HepG2 (cell line): ENCODE measurements around the gene PEAR1. TPM values are rescaled to one million over a fixed set of nuclear protein-coding genes. Genes with fewer than 3 reads are reported as not detected.

Source experiments
- IKZF4 ChIP-seq: sonication (generic); formaldehyde crosslinking; IDR thresholded peaks from 2 replicates; pipeline ENCODE4 v1.5.1; 2020; ENCODE audit warnings: borderline replicate concordance, mild to moderate bottlenecking, low read depth, missing genetic modification reagents; ENCODE audit errors: not compliant biosample characterization
- JUN ChIP-seq: sonication (generic); formaldehyde crosslinking; IDR thresholded peaks from 2 replicates; pipeline ENCODE4 v1.4.0; 2020; ENCODE audit warnings: mild to moderate bottlenecking, missing genetic modification reagents
- KAT8 ChIP-seq: IDR thresholded peaks from 2 replicates; pipeline ENCODE4 v1.6.1; 2016; ENCODE audit warnings: missing genetic modification reagents, missing compliant biosample characterization
- KIAA2018 ChIP-seq: sonication (generic); formaldehyde crosslinking; IDR thresholded peaks from 2 replicates; pipeline ENCODE4 v1.5.0; 2020; ENCODE audit warnings: mild to moderate bottlenecking, missing genetic modification reagents, borderline replicate concordance
- NFE2L1 ChIP-seq: sonication (generic); formaldehyde crosslinking; IDR thresholded peaks from 2 replicates; pipeline ENCODE4 v1.4.0; 2020; ENCODE audit warnings: missing genetic modification reagents, mild to moderate bottlenecking, borderline replicate concordance
- RCOR2 ChIP-seq: IDR thresholded peaks from 2 replicates; pipeline ENCODE4 v1.6.1; 2016; ENCODE audit warnings: missing biosample characterization, missing genetic modification reagents
- SPEN ChIP-seq: sonication (generic); formaldehyde crosslinking; IDR thresholded peaks from 2 replicates; pipeline ENCODE4 v1.5.1; 2020; ENCODE audit warnings: low read depth, mild to moderate bottlenecking, missing genetic modification reagents
- THRA ChIP-seq: sonication (generic); formaldehyde crosslinking; IDR thresholded peaks from 2 replicates; pipeline ENCODE4 v1.4.0; 2020; ENCODE audit warnings: missing genetic modification reagents, borderline replicate concordance
- XRCC5 ChIP-seq: fragments of 200-400 bp; formaldehyde crosslinking; optimal IDR thresholded peaks from 2 replicates; pipeline ENCODE3; 2017; ENCODE audit warnings: mild to moderate bottlenecking, low read length
- ZBTB7B ChIP-seq: sonication (generic); formaldehyde crosslinking; IDR thresholded peaks from 2 replicates; pipeline ENCODE4 v1.4.0; 2020; ENCODE audit warnings: missing genetic modification reagents
- ZGPAT ChIP-seq: IDR thresholded peaks from 2 replicates; pipeline ENCODE4 v1.6.1; 2016; ENCODE audit warnings: mild to moderate bottlenecking
- ZNF432 ChIP-seq: sonication (generic); formaldehyde crosslinking; IDR thresholded peaks from 2 replicates; pipeline ENCODE4 v1.5.0; 2020; ENCODE audit warnings: missing genetic modification reagents, mild to moderate bottlenecking, borderline replicate concordance
- ZNF484 ChIP-seq: sonication (generic); formaldehyde crosslinking; IDR thresholded peaks from 2 replicates; pipeline ENCODE4 v1.5.1; 2020; ENCODE audit warnings: mild to moderate bottlenecking, low read depth, missing genetic modification reagents, borderline replicate concordance
- ZSCAN21 ChIP-seq: sonication (generic); formaldehyde crosslinking; IDR thresholded peaks from 2 replicates; pipeline ENCODE4 v1.8.0; 2022; ENCODE audit warnings: mild to moderate bottlenecking, missing genetic modification reagents, moderate library complexity, borderline replicate concordance
- polyA plus RNA-seq, 8 experiments: library from polyadenylated mRNA; depleted of rRNA in 3 of 8; stranded (reverse) in 7 of 8; unstranded in 1 of 8; fragments of >200 nt; fragmentation: Illumina TruSeq in 4 of 8; extraction: Trizol in 4 of 8; gene quantifications; 2 replicates each; pipeline versions ENCODE4 v1.2.1 to v1.2.3, GENCODE V29; 2011 to 2016; ENCODE audit warnings: low read depth in 4 of 8, missing spikeins in 1 of 8, mixed read lengths in 1 of 8; ENCODE audit not compliant: insufficient read depth in 1 of 8
- total RNA-seq, 5 experiments: library from RNA; depleted of rRNA; stranded (reverse); fragments of >200 nt; fragmentation: Illumina TruSeq; extraction: Trizol; gene quantifications; 2 replicates each; pipeline ENCODE4 v1.2.3, GENCODE V29; 2016; ENCODE audit warnings: low read depth in 1 of 5

The PEAR1 gene
- total and polyA plus RNA-seq, 2 of the 13 experiments (the other 11 are each of a cell fraction or from before 2014, with no cell fraction given): 0.27 to 0.41 TPM

- TF ChIP-seq KIAA2018 (CRISPR knock-in tag) (no peak), NFE2L1 (no peak), ZBTB7B (peak; percentile 65; the same call in 1 of the 2 replicates), JUN (CRISPR knock-in tag) (no peak), THRA (CRISPR knock-in tag) (0 out of 2 replicates have a peak, but pooled peaks have one; percentile 44), KAT8 (CRISPR knock-in tag) (no peak), RCOR2 (no peak), ZGPAT (CRISPR knock-in tag) (peak; percentile 51; the same call in 1 of the 2 replicates), SPEN (CRISPR knock-in tag) (0 out of 2 replicates have a peak, but pooled peaks have one; percentile 26), IKZF4 (CRISPR knock-in tag) (no peak), ZNF432 (no peak), ZNF484 (no peak), XRCC5 (peak; percentile 76), ZSCAN21 (no peak; the same call in 1 of the 2 replicates)
Observed at GRCh38 chr1:156920233-156921052, 26.9 kb downstream of the PEAR1 start, which contains the start of gene LRRC71 (continued).
